MM.1S (cell line): ENCODE measurements around the gene FBF1.

Experiments
- DNase-seq: peaks from one replicate; pipeline ENCODE4 v3.0.0-alpha.2; 2015
- H2AFZ ChIP-seq: fragments of 300-600 bp; sonication (generic); 2 replicates; pipeline ENCODE4 v1.6.0; 2016; ENCODE audit warnings: antibody characterized with exemption, low read length
- H3F3A ChIP-seq: fragments of 300-600 bp; sonication (generic); 2 replicates; pipeline ENCODE4 v1.6.1; 2016; ENCODE audit warnings: mild to moderate bottlenecking, antibody characterized with exemption, low read length, moderate library complexity, mixed read lengths; ENCODE audit not compliant: insufficient read depth
- H3K27ac ChIP-seq: fragments of 300-600 bp; sonication (generic); 2 replicates; pipeline ENCODE4 v1.5.1; 2016; ENCODE audit warnings: mild to moderate bottlenecking, low read length
- H3K27me3 ChIP-seq: fragments of 300-600 bp; sonication (generic); replicated peaks from 2 replicates; pipeline ENCODE4 v1.6.0; 2016; ENCODE audit warnings: low read length; ENCODE audit not compliant: insufficient read depth
- H3K36me3 ChIP-seq: fragments of 300-600 bp; sonication (generic); replicated peaks from 2 replicates; pipeline ENCODE4 v1.6.1; 2016; ENCODE audit warnings: mild to moderate bottlenecking, low read length, mixed read lengths; ENCODE audit not compliant: insufficient read depth
- H3K4me1 ChIP-seq: fragments of 300-600 bp; sonication (generic); 2 replicates; pipeline ENCODE4 v1.6.1; 2016; ENCODE audit warnings: low read length, mixed read lengths
- H3K4me2 ChIP-seq: fragments of 300-600 bp; sonication (generic); 2 replicates; pipeline ENCODE4 v1.6.0; 2016; ENCODE audit warnings: low read depth, low read length
- H3K4me3 ChIP-seq: fragments of 300-600 bp; sonication (generic); 2 replicates; pipeline ENCODE4 v1.5.1; 2016; ENCODE audit warnings: low read length, mixed read lengths
- H3K79me2 ChIP-seq: fragments of 300-600 bp; sonication (generic); 2 replicates; pipeline ENCODE4 v1.6.1; 2016; ENCODE audit warnings: mixed run types, low read length, mixed read lengths
- H3K9ac ChIP-seq: fragments of 300-600 bp; sonication (generic); 2 replicates; pipeline ENCODE4 v1.6.1; 2016; ENCODE audit warnings: low read length, mixed read lengths
- H3K9me2 ChIP-seq: fragments of 300-600 bp; sonication (generic); replicated peaks from 2 replicates; pipeline ENCODE4 v1.6.1; 2016; ENCODE audit warnings: mild to moderate bottlenecking, low read length, mixed read lengths; ENCODE audit not compliant: insufficient read depth
- H3K9me3 ChIP-seq: fragments of 300-600 bp; sonication (generic); replicated peaks from 2 replicates; pipeline ENCODE4 v1.6.1; 2016; ENCODE audit warnings: mild to moderate bottlenecking, low read length, mixed read lengths; ENCODE audit not compliant: insufficient read depth
- H4K20me1 ChIP-seq: fragments of 300-600 bp; sonication (generic); 2 replicates; pipeline ENCODE4 v1.6.1; 2016; ENCODE audit warnings: mild to moderate bottlenecking, low read length, moderate library complexity, mixed read lengths; ENCODE audit not compliant: insufficient read depth
- CTCF ChIP-seq: fragments of 300-600 bp; sonication (generic); IDR thresholded peaks from 2 replicates; pipeline ENCODE4 v1.5.1; 2016; ENCODE audit warnings: antibody characterized with exemption, low read length, mixed read lengths
- EZH2 ChIP-seq: fragments of 300-600 bp; sonication (generic); optimal IDR thresholded peaks from 2 replicates; pipeline ENCODE3; 2017; ENCODE audit warnings: low read depth, mild to moderate bottlenecking, antibody characterized with exemption, low read length, mixed read lengths
- EZH2phosphoT487 ChIP-seq: fragments of 300-600 bp; sonication (generic); IDR thresholded peaks from 2 replicates; pipeline ENCODE4 v1.6.1; 2018; ENCODE audit warnings: antibody characterized with exemption, low read length

Gene FBF1

GRCh38 chr17:75983501-75984181, 42.8 kb upstream of the FBF1 start:
- no peaks in the 10 kb centered on the region for H3F3A ChIP-seq
- H2AFZ ChIP-seq, result no peak overlapping the region
- H3K36me3 ChIP-seq, result no peaks in the 10 kb centered on the region
- no peaks in the 10 kb centered on the region for H3K27me3 ChIP-seq
- no peaks in the 10 kb centered on the region for H3K4me1 ChIP-seq
- no peak for DNase-seq
- H3K79me2 ChIP-seq, result peaks cover 16% of the 10 kb centered on the region
- no peaks in the 10 kb centered on the region for H4K20me1 ChIP-seq
- no peak overlapping the region for H3K4me3 ChIP-seq
- H3K4me2 ChIP-seq, result no peak overlapping the region
- no peak overlapping the region for H3K9ac ChIP-seq
- TF ChIP-seq EZH2 (no peak), CTCF (no peak), EZH2phosphoT487 (no peak)
- no peaks in the 10 kb centered on the region for H3K9me2 ChIP-seq
- H3K27ac ChIP-seq, result no peak overlapping the region
- H3K9me3 ChIP-seq, result no peaks in the 10 kb centered on the region

GRCh38 chr17:75981019-75981615, 40.3 kb upstream of the FBF1 start:
- TF ChIP-seq EZH2phosphoT487 (no peak), CTCF (no peak), EZH2 (no peak)
- Histone ChIP-seq H3K4me3 (no peak overlapping the region), H4K20me1 (no peaks in the 10 kb centered on the region), H3K4me2 (no peak overlapping the region), H3K4me1 (no peaks in the 10 kb centered on the region), H3K9me3 (no peaks in the 10 kb centered on the region), H3K27me3 (no peaks in the 10 kb centered on the region), H3K79me2 (peaks cover 21% of the 10 kb centered on the region), H3K9me2 (no peaks in the 10 kb centered on the region), H3K27ac (no peak overlapping the region), H3K9ac (no peak overlapping the region), H2AFZ (no peak overlapping the region), H3F3A (no peaks in the 10 kb centered on the region), H3K36me3 (no peaks in the 10 kb centered on the region)
- DNase-seq, result no peak

DNA sequence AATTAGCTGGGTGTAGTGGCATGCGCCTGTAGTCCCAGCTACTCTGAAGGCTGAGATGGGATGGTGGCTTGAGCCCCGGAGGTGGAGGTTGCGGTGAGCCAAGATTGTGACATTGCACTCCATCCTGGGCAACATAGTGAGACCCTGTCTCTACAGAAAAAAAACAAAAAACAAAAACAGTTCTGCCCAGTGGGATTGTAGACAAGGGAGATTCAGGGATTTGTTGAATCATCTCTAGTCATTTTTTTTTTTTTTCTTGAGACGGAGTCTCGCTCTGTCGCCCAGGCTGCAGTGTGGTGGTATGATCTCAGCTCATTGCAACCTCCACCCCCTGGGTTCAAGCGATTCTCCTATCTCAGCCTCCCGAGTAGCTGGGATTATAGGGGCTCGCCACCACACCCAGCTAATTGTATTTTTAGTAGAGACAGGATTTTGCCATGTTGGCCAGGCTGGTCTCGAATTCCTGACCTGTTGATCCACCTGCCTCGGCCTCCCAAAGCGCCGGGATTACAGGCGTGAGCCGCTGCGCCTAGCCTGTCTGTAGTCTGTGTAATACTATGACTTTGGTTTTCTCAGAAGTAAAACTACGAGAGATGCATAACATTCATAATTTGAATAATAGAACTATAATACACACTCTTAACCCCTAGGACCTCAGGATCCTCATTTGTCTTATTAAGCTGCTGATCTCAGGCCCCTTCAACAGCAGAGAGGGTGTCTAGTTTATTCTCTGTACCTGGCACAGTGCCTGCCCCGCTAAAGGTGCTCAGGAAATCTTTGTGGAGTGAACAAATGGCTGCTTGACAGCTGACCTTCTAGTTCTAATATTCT, 39.6 kb upstream of the FBF1 start:
- H3K9ac ChIP-seq, result peak overlapping the region; percentile 98
- peak overlapping the region; percentile 99 for H2AFZ ChIP-seq
- no peaks in the 10 kb centered on the region for H3F3A ChIP-seq
- H3K4me2 ChIP-seq, result peak overlapping the region; percentile 71; the same call in 1 of the 2 replicates
- H3K36me3 ChIP-seq, result no peaks in the 10 kb centered on the region
- H3K9me3 ChIP-seq, result no peaks in the 10 kb centered on the region
- no peaks in the 10 kb centered on the region for H4K20me1 ChIP-seq
- peak overlapping the region; percentile 84; the same call in 1 of the 2 replicates for H3K27ac ChIP-seq
- no peaks in the 10 kb centered on the region for H3K27me3 ChIP-seq
- H3K9me2 ChIP-seq, result no peaks in the 10 kb centered on the region
- H3K4me3 ChIP-seq, result peak overlapping the region; percentile 95
- H3K4me1 ChIP-seq, result no peaks in the 10 kb centered on the region
- H3K79me2 ChIP-seq, result peaks cover 21% of the 10 kb centered on the region
- TF ChIP-seq CTCF, result no peak
- TF ChIP-seq EZH2phosphoT487, result no peak
- no peak for TF ChIP-seq EZH2
- DNase-seq, result no peak
